Measurements from ENCODE around the gene BARX1. TPM values are rescaled to one million over a fixed set of nuclear protein-coding genes. Genes with fewer than 3 reads are reported as not detected.

BARX1 gene
- total and polyA plus RNA-seq, 7 donors: not detected

DNA sequence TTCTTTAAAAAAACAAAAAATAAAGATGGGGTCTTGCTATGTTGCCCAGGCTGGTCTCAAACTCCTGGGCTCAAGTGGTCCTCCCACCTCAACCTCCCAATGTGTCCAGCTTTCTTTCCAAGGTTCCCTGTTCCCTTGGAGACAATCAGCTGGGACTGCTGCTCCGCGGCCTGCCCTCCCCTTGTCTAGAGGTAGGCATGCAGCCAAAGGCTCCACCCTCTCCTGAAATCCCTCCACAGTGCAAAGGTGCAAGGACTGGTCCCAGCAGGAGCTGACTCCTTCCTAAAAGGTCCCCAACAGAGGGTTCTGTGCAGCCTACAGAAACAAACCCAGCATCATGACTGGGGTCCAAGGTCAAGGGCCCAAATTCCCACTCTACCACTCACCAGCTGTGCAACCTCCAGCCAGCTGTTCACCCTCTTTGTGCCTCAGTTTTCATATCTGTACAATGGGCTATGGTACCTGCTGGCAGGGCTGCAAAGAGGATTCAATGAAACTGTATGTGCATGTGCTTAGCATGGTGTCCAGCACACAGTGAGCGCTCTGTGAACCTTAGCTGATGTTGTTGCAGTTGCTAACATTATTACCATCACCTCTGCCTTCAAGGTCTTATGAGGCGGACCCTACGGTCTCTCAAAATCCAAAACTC lies 47.5 kb downstream of the BARX1 start:
- no peak for ATAC-seq
- H3K27ac ChIP-seq: no peak overlapping the region
- TF ChIP-seq, protein P1, sequence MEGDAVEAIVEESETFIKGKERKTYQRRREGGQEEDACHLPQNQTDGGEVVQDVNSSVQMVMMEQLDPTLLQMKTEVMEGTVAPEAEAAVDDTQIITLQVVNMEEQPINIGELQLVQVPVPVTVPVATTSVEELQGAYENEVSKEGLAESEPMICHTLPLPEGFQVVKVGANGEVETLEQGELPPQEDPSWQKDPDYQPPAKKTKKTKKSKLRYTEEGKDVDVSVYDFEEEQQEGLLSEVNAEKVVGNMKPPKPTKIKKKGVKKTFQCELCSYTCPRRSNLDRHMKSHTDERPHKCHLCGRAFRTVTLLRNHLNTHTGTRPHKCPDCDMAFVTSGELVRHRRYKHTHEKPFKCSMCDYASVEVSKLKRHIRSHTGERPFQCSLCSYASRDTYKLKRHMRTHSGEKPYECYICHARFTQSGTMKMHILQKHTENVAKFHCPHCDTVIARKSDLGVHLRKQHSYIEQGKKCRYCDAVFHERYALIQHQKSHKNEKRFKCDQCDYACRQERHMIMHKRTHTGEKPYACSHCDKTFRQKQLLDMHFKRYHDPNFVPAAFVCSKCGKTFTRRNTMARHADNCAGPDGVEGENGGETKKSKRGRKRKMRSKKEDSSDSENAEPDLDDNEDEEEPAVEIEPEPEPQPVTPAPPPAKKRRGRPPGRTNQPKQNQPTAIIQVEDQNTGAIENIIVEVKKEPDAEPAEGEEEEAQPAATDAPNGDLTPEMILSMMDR (IDR thresholded peaks at IDR 0.05): no peak
- 80 to 94% (median 92%) methylated on average over 5 of the region's 5 CpGs for WGBS, 3 donors
- H3K4me3 ChIP-seq: no peak overlapping the region
- H3K9me3 ChIP-seq: no peaks in the 10 kb centered on the region
- H3K36me3 ChIP-seq (ENCODE audit: insufficient read depth in 1 of 2, low read depth in 1 of 2): no peaks in the 10 kb centered on the region
- intact Hi-C loops (cut with DNase I): no loop called here
- H3K4me1 ChIP-seq: no peaks in the 10 kb centered on the region
- DNase-seq: peak in 1 of 2 donors; percentile 1
- peaks cover 0 to 1% (median 0%) of the 10 kb centered on the region in 3 donors for H3K27me3 ChIP-seq (ENCODE audit: insufficient read depth in 3 of 3, low read length in 2 of 3)

DNA sequence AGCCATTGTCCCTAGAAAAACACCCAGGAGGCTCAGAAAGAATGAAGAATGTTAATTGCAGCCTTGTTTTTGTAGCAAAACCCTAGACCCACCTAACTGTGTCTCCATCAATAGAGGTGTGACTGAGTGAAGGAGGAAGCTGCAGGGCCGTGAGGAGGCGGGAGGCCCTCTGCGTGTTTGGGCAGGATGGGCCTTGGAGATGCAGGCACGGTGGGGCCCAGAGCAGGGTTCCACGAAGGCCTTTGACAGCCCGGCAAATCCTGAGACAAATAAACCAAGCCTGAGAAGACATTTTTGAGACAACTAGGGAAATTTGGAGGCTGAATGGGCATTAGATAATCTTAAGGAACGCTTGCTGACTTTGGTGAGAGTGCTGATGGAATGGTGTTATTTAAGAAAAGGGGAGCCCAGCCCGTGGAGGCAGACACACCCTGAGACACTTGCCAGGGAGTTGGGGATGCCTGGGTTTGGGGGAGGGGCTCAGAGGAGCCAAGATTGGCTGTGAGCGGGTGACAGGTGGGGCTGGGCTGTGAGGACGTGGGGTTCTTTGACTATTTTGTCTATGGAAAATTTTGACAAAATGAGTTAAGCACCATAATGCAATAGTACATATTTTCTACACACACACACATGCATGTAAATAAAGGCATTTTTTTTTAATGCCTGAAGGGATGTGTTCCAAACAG lies 48.8 kb downstream of the BARX1 start:
- DNase-seq: peak in 1 of 2 donors; percentile 5
- 61 to 65% (median 63%) methylated on average over 10 of the region's 10 CpGs for WGBS, 3 donors
- no peaks in the 10 kb centered on the region for H3K36me3 ChIP-seq (ENCODE audit: insufficient read depth in 1 of 2, low read depth in 1 of 2)
- no peaks in the 10 kb centered on the region for H3K27me3 ChIP-seq (ENCODE audit: insufficient read depth in 3 of 3, low read length in 2 of 3)
- H3K9me3 ChIP-seq: no peaks in the 10 kb centered on the region
- intact Hi-C loops (cut with DNase I): no loop called here
- TF ChIP-seq, protein P1 (IDR thresholded peaks at IDR 0.05): no peak
- no peaks in the 10 kb centered on the region for H3K4me1 ChIP-seq
- no peak overlapping the region for H3K4me3 ChIP-seq
- ATAC-seq: no peak
- H3K27ac ChIP-seq: no peak overlapping the region

GRCh38 chr9:93905473-93906133 lies 49.6 kb downstream of the BARX1 start:
- intact Hi-C loops (cut with DNase I): no loop called here
- TF ChIP-seq, protein P1 (IDR thresholded peaks at IDR 0.05): no peak

GRCh38 chr9:93904649-93905472 lies 50.3 kb downstream of the BARX1 start:
- H3K4me1 ChIP-seq: no peaks in the 10 kb centered on the region
- intact Hi-C loops (cut with DNase I): no loop called here
- TF ChIP-seq, protein P1 (IDR thresholded peaks at IDR 0.05): no peak
- WGBS, 3 donors: 86 to 89% (median 87%) methylated on average over 12 of the region's 12 CpGs
- H3K36me3 ChIP-seq (ENCODE audit: insufficient read depth in 1 of 2, low read depth in 1 of 2): no peaks in the 10 kb centered on the region
- H3K27ac ChIP-seq: no peak overlapping the region
- no peaks in the 10 kb centered on the region for H3K27me3 ChIP-seq (ENCODE audit: insufficient read depth in 3 of 3, low read length in 2 of 3)
- ATAC-seq (no peak), DNase-seq (peak in 1 of 2 donors; percentile 26)
- H3K9me3 ChIP-seq: no peaks in the 10 kb centered on the region
- H3K4me3 ChIP-seq: no peak overlapping the region

More at GRCh38 chr9:93905473-93906133, 49.6 kb downstream of the BARX1 start:
- Histone ChIP-seq H3K36me3 (ENCODE audit: insufficient read depth in 1 of 2, low read depth in 1 of 2) (no peaks in the 10 kb centered on the region), H3K27me3 (ENCODE audit: insufficient read depth in 3 of 3, low read length in 2 of 3) (no peaks in the 10 kb centered on the region), H3K4me3 (no peak overlapping the region), H3K4me1 (no peaks in the 10 kb centered on the region), H3K9me3 (no peaks in the 10 kb centered on the region), H3K27ac (no peak overlapping the region)
- no peak for ATAC-seq
- peak in 1 of 2 donors; percentile 24 for DNase-seq
- 85 to 96% (median 86%) methylated on average over 9 to 10 of the region's 10 CpGs for WGBS, 3 donors
